Measurements from ENCODE around the gene ABHD12.

Gene ABHD12

DNA sequence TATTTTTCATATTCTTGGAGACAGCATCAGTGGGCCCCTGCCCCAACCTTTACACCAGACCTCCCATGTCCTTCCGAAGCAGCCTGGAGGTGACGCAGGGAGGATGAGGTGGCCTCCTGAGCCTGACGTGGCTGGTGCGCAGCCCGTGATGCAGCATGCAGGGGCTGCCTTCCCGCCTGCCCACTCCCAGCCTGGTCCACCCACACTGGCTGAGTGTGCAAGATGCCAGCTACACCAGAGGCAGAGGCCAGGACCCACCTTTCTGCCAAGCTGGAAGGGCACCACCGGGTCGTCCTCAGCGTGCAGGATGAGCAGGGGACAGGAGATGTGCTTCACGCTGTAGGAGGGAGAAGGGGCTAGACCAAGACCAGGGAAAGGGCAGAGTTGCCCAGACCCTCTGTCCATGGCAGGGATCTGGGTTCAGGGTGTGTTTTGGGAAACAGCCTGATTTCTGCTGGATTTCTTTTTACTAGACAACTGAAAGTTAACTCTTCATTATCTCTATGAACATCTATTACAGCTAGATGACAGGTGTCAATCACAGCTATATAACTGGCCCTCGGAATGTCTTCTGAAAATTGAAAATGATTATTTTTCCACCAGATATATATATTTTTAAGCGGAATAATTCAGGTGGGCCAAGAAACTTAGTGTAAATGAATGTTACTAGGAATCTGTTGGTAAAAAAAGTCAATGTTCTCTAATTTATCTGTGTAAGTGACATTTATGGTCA is 87.2 kb downstream of the ABHD12 start:
- no peak for DNase-seq

DNA sequence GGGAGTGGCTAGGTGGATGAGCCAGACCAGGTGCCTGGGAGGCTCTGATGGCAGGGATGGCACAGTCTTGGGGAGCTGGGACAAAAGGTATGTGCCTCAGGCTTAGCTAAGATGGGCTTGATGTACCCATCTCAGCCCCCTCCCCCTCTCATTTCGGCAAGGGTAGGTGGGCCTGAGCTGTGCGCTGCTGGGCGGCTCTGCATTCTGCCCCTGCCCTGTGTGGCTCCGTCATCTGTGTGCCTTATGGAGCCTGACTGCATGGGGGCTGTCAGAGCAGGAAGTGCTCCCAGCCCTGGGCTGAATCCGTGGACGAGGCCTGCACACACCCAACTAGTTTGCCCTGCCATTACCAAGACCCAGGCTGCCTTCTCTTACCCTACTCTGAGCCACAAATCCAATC is 88.0 kb downstream of the ABHD12 start:
- DNase-seq, result no peak

DNA sequence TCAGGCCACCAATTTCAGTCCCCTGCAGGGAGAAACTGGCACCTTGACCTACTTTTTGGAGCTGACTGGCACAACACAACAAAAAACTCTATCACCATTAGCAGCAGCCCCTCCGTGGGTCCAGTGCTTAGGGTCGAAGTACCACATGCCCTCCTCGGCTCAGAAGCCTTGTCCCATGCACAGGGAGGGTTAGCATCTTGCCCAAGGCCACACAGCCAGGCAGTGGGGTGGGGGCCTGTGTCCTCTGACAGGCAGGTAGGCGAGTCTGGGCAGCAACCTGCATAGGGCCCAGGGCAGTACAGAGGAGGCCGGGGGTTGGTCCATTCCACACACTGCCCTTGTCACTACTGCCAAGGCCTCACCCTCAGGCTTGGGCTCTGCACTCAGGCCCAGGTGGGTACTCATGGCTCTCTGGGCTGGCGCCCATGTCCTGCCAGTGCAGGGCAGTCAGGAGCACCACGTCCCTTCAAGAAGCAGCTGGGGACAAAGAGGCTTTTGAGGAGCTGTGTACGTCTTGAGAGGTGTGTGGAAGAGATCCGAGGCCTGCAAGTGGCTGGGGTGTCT is 89.2 kb downstream of the ABHD12 start:
- no peak for DNase-seq

- DNase-seq, result no peak
Measured at GRCh38 chr20:25300496-25301170, 90.0 kb downstream of the ABHD12 start.

DNA sequence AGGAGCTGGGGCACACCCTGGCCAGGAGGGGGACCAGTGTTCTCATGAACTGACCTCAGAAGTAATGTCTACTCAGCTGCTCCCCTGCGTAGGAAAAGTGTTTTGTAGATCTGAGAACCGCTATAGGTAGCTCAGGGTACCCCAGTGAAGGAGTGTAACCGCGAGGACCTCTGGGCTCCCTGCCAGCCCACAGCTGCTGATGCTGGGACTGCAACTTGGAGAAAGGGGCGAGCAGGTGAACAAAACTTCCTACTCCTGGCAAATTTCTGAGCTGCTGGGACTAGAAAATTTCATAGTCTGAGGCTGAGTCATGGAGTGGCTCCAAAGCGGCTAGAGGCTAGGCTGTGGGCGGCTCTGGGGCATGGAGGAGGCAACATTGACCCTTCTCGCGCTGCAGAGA is 90.8 kb downstream of the ABHD12 start:
- no peak for DNase-seq

- no peak for DNase-seq
Measured at GRCh38 chr20:25297141-25297905, 93.3 kb downstream of the ABHD12 start.

- peak in 1 of 2 donors; percentile 16 for DNase-seq
Measured at GRCh38 chr20:25296094-25297093, 94.2 kb downstream of the ABHD12 start.

DNA sequence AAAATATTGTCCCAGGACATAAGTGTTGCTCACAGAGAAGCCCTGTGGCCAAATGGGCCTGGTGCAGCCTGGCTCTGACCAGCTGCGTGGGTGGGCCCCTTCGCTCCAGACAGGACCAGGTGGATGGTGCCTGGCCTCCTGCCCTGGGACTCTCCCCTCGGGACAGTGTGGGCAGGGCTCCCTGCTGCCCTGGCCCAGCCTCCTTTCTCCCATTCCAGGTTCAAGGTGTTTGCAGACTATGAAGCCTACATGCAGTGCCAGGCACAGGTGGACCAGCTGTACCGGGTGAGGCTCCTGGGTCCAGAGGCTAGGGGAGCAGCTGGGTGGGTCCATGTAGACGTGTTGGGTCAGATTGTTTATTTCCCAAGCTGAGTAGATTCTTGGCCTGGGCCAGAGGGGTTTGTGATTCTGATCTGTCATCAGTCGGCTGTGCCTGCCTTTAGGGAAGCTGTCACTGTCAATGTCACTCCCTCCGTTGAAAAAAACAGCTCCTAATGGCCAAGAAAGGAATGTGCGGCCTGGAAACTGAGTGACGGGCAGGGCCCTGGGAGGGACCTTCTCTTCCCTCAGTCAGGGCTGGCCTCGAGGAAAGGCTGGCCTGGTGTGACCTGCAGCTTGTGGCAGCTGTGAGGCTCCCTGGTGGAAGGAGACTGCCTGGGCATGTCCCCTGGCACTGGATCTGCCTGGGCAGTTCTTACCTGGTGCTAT is 95.1 kb downstream of the ABHD12 start:
- DNase-seq, result no peak

GRCh38 chr20:25294459-25295385 is 95.9 kb downstream of the ABHD12 start:
- DNase-seq, result peak; percentile 52 to 59

- no peak for DNase-seq
Measured at GRCh38 chr20:25293910-25294458, 96.7 kb downstream of the ABHD12 start.

DNA sequence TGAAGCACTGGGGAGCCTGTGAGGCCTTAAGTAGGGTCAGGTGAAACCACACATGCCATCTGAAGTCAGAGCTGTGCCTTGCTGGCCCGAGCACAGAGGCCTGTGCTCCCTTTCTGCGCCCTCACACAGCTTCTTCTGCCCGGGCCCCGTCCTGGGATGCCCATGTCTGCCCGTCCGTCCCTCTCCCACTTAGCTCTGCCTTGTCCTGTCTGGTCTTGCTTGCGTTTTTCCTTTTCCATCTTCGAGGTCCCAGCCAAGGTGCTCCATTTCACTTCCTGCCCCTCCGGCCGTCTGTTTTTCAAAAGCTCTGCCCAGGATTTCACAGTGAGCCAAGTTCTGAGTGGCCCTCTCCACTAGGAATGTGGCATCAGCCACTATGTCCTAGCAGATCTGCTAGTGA is 97.1 kb downstream of the ABHD12 start:
- no peak for DNase-seq

DNA sequence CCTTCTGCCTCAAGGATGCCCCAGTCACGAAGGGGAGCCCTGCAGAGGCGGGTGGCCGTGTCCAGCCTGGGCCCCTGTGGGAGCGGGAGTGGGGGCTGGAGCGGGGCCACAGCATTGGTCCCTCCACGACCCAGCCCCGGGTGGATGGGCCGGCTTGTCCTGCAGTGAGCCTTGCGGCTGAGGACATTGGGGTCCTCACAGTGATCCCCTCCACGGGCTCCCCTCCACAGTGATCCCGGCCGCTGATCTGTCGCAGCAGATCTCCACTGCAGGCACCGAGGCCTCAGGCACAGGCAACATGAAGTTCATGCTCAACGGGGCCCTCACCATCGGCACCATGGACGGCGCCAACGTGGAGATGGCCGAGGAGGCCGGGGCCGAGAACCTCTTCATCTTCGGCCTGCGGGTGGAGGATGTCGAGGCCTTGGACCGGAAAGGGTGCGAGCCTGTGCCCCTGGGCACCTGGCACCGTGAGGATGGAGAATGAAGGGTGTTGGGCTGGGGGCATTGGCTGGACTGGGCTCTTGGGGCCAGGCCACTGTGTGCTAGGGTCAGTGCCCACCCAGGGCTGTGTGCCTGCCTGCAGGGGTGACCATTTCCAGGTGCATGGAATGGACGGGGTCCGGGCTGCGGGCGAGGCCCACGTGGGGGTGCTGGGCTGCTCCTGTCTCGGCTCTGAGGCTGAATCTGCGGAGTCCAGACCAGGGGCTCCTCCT is 98.3 kb downstream of the ABHD12 start:
- no peak for DNase-seq

DNA sequence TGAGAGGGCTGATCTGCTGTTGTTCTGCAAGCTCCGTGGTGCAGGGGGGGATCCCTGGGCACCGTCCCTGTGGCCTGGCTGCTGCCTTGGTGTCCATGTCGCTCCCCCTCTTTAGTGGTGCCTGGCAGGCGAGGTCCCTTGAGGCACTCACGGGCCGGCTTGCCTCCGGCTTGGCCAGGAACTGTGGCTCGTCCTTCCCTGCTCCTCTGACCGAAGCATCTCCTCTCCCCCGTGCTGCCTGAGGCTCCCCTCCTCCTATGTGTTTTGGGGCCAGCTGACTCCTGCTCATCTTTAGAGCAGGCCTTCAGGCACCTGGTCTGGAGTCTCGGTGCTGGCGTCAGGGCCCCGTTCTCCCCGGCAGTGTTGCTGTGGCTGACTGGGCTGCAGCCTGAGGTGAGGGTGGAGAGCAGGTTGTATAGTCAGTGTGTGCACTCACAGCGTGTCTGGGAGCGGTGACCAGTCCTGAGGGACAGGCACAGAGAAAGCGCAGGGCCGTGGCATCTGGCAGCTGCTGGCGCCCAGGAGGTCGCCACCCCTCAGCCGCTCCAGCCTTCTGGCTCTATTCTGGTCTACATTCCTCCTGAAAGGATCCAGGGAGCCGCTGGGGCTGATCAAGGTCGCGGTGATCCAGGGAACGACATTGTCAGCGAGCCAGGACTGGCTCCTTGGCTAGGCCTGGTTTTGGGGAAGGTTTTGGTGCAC is 99.1 kb downstream of the ABHD12 start:
- no peak for DNase-seq

- DNase-seq, result no peak
Measured at GRCh38 chr20:25290646-25291431, 99.8 kb downstream of the ABHD12 start.

GRCh38 chr20:25289886-25290597 is 100.6 kb downstream of the ABHD12 start:
- no peak for DNase-seq

DNA sequence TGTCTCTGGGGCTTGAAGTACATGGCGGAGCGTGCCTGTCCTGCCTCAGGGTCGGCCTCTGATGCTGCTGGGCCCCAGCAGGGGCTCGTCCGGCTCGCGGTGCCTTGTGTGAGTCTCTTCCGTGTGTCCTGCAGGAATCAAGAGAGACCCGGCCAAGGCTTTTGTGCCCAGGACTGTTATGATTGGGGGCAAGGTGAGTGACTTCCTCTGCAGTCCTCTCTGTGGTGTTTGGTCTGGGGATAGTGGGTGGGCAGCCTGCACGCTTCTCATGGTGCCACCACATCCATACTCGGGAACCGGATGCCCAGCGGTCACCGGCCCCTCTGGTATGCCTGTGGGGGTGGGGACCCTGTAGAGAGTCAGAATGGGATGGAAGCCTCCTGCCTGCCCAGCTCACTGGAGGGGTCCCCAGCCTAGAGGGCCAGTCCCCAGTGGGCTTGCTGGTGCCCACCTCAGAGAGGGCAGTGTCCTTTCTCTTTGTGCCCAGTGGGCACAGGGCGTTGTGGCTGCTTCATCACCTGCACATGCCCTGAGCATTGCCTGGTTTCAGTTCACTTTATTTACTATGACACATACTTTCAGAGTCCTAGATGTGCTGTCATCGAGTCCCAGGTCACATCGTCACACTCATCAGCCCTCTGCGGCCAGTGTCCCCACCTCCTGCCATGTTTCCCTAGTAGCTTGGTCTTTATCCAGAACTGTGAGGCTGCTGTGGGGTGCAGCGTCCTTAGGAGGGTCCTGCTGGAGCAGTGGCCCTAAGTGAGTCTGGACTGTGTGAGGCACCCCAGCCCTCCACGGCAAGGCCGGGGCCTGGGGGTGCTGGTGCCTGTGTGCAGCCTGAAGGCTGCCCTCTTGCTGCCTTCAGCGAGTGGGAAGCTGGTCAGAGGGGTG is 102.1 kb downstream of the ABHD12 start:
- DNase-seq, result no peak

Data from activated CD4-positive, alpha-beta T cell treated with anti-CD3 and anti-CD28 coated beads for 4 hours (primary cell).